ENCODE results near the gene TMIGD1.

- TF ChIP-seq, protein P1, sequence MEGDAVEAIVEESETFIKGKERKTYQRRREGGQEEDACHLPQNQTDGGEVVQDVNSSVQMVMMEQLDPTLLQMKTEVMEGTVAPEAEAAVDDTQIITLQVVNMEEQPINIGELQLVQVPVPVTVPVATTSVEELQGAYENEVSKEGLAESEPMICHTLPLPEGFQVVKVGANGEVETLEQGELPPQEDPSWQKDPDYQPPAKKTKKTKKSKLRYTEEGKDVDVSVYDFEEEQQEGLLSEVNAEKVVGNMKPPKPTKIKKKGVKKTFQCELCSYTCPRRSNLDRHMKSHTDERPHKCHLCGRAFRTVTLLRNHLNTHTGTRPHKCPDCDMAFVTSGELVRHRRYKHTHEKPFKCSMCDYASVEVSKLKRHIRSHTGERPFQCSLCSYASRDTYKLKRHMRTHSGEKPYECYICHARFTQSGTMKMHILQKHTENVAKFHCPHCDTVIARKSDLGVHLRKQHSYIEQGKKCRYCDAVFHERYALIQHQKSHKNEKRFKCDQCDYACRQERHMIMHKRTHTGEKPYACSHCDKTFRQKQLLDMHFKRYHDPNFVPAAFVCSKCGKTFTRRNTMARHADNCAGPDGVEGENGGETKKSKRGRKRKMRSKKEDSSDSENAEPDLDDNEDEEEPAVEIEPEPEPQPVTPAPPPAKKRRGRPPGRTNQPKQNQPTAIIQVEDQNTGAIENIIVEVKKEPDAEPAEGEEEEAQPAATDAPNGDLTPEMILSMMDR (IDR thresholded peaks at IDR 0.05) = no peak
- no peak for TF ChIP-seq POLR2A (IDR thresholded peaks at IDR 0.05)
Observed at GRCh38 chr17:30382345-30382744, 48.5 kb upstream of the TMIGD1 start.
